ENCODE data around the gene C19orf73. TPM values are rescaled to one million over a fixed set of nuclear protein-coding genes. Genes with fewer than 3 reads are reported as not detected.

C19orf73 gene
- total RNA-seq, 1 donor: 0.36 TPM

DNA sequence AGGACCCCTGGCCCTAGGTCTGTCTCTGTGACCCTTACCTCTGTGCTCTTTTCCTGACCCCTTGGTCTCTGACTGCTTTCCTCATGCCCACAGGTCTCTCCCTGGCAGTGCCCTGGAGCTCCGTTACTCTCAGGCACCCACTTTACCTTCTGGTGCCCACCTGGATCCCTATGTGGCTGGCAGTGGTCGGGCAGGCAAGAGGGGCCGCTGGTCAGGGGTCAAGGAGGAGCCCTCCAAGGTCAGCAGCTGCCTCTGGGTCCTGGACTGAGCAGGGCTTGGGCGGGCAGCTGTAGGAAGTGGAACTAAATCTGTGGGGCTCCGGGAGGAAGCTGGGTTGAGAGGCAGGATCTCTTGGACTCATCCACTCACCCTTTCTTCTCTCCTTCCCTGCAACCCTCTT is 16.7 kb upstream of the C19orf73 start:
- peak; percentile 55 for DNase-seq (ENCODE audit: insufficient read length, low spot score, missing footprints)
- H3K79me2 ChIP-seq (ENCODE audit: insufficient read depth, low read length): no peaks in the 10 kb centered on the region
- H3K36me3 ChIP-seq (ENCODE audit: insufficient read depth, low read length): no peaks in the 10 kb centered on the region
- H3K27me3 ChIP-seq (ENCODE audit: insufficient read depth, low read length): no peaks in the 10 kb centered on the region
- H3K4me3 ChIP-seq (ENCODE audit: insufficient read depth, low read length): no peak overlapping the region
- no peak overlapping the region for H2AFZ ChIP-seq (ENCODE audit: low read length)
- no peak overlapping the region for H3K4me2 ChIP-seq (ENCODE audit: insufficient read depth, low read length)
- no peak overlapping the region for H3K27ac ChIP-seq (ENCODE audit: low read depth, low read length)
- no peaks in the 10 kb centered on the region for H3K9me3 ChIP-seq (ENCODE audit: low read depth, low read length)
- no peaks in the 10 kb centered on the region for H4K20me1 ChIP-seq (ENCODE audit: insufficient read depth, low read length)
- TF ChIP-seq, protein P1, sequence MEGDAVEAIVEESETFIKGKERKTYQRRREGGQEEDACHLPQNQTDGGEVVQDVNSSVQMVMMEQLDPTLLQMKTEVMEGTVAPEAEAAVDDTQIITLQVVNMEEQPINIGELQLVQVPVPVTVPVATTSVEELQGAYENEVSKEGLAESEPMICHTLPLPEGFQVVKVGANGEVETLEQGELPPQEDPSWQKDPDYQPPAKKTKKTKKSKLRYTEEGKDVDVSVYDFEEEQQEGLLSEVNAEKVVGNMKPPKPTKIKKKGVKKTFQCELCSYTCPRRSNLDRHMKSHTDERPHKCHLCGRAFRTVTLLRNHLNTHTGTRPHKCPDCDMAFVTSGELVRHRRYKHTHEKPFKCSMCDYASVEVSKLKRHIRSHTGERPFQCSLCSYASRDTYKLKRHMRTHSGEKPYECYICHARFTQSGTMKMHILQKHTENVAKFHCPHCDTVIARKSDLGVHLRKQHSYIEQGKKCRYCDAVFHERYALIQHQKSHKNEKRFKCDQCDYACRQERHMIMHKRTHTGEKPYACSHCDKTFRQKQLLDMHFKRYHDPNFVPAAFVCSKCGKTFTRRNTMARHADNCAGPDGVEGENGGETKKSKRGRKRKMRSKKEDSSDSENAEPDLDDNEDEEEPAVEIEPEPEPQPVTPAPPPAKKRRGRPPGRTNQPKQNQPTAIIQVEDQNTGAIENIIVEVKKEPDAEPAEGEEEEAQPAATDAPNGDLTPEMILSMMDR (IDR thresholded peaks at IDR 0.05; ENCODE audit: extremely low read depth, low read depth, low read length): no peak
- H3K4me1 ChIP-seq (ENCODE audit: insufficient read depth, low read length): no peaks in the 10 kb centered on the region

DNA sequence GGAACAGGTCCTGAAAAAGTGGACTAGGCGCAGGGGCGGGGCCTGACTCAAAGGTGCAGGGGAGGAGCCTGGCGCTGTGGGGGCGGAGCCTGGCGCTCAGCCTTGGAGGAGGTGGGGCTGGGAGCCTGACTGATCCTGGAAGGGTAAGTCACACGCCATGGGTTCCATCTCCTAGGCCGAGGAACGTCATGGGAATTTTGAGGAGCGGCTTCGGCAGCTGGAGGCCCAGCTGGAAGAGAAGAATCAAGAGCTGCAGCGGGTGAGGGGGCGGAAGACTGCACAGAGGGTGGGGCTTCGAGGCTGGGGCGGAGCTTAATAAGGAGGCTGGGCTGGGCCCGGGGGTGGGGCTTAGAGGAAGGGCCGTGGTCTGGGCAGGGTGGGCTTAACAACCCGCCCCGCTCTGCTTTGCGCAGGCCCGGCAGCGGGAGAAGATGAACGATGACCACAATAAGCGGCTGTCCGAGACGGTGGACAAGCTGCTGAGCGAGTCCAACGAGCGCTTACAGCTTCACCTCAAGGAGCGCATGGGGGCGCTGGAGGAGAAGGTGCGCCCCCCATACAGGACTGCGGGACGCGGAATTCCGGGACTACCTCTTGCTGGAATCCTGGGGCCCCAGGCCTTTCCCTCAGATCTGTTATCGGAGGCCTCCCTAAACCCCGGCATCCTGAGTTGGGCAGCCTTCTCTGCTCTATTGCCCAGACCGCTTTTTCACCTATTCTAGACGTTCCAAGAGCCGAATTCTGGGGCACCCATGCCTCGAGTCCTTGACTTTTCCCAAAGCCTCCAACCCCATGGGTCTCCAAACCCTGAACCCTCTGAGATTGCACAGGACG is 14.9 kb upstream of the C19orf73 start:
- H3K4me1 ChIP-seq (ENCODE audit: insufficient read depth, low read length): no peaks in the 10 kb centered on the region
- H3K4me3 ChIP-seq (ENCODE audit: insufficient read depth, low read length): peak overlapping the region; percentile 10
- no peak overlapping the region for H3K27ac ChIP-seq (ENCODE audit: low read depth, low read length)
- no peak overlapping the region for H2AFZ ChIP-seq (ENCODE audit: low read length)
- no peaks in the 10 kb centered on the region for H3K27me3 ChIP-seq (ENCODE audit: insufficient read depth, low read length)
- H3K4me2 ChIP-seq (ENCODE audit: insufficient read depth, low read length): no peak overlapping the region
- TF ChIP-seq, protein P1 (IDR thresholded peaks at IDR 0.05; ENCODE audit: extremely low read depth, low read depth, low read length): no peak
- no peaks in the 10 kb centered on the region for H3K79me2 ChIP-seq (ENCODE audit: insufficient read depth, low read length)
- H3K9me3 ChIP-seq (ENCODE audit: low read depth, low read length): no peaks in the 10 kb centered on the region
- H4K20me1 ChIP-seq (ENCODE audit: insufficient read depth, low read length): no peaks in the 10 kb centered on the region
- peak; percentile 92 for DNase-seq (ENCODE audit: insufficient read length, low spot score, missing footprints)
- H3K36me3 ChIP-seq (ENCODE audit: insufficient read depth, low read length): no peaks in the 10 kb centered on the region

DNA sequence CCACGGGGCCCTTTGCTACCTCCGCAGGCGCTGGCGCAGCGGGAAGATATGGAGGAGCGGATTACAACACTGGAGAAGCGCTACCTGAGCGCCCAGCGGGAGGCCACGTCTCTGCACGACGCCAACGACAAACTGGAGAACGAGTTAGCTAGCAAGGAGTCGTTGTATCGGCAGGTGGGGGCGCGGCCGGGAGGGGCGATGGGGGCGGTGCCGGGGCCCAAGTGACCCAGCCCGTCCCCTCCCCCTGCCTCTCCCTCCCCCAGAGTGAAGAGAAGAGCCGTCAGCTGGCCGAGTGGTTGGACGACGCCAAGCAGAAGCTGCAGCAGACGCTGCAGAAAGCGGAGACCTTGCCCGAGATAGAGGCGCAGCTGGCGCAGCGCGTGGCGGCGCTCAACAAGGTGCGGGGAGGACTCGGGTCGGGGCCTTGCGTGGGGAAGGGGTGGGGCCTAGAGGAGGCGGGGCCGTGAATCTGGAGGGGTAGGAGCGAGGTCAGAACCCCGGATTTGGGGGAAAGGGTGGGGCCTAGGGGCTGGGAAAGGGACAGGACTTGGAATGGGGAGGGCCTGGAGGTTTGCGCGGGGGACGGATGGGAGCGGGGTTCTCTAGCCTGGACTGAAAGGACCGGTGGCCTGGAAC is 14.1 kb upstream of the C19orf73 start:
- no peaks in the 10 kb centered on the region for H3K36me3 ChIP-seq (ENCODE audit: insufficient read depth, low read length)
- peak; percentile 44 for DNase-seq (ENCODE audit: insufficient read length, low spot score, missing footprints)
- no peak overlapping the region for H3K4me2 ChIP-seq (ENCODE audit: insufficient read depth, low read length)
- no peak overlapping the region for H3K27ac ChIP-seq (ENCODE audit: low read depth, low read length)
- H3K79me2 ChIP-seq (ENCODE audit: insufficient read depth, low read length): no peaks in the 10 kb centered on the region
- H3K4me1 ChIP-seq (ENCODE audit: insufficient read depth, low read length): no peaks in the 10 kb centered on the region
- H3K4me3 ChIP-seq (ENCODE audit: insufficient read depth, low read length): no peak overlapping the region
- H3K27me3 ChIP-seq (ENCODE audit: insufficient read depth, low read length): no peaks in the 10 kb centered on the region
- TF ChIP-seq, protein P1 (IDR thresholded peaks at IDR 0.05; ENCODE audit: extremely low read depth, low read depth, low read length): no peak
- H2AFZ ChIP-seq (ENCODE audit: low read length): no peak overlapping the region
- no peaks in the 10 kb centered on the region for H4K20me1 ChIP-seq (ENCODE audit: insufficient read depth, low read length)
- no peaks in the 10 kb centered on the region for H3K9me3 ChIP-seq (ENCODE audit: low read depth, low read length)

DNA sequence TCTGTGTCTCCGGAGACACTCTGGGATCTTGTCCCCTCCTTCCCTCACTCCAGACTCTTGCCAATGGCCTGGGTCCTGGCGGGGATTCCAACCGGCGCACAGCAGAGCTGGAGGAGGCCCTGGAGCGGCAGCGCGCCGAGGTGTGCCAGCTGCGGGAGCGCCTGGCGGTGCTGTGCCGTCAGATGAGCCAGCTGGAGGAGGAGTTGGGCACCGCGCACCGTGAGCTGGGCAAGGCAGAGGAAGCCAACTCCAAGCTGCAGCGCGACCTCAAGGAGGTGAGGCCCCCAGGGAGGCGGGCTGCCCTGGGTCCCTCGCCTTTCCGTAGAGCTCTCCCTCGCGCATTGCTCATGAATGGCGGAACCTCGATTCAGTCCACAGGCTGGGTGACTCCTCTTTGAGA is 11.4 kb upstream of the C19orf73 start:
- no peaks in the 10 kb centered on the region for H3K9me3 ChIP-seq (ENCODE audit: low read depth, low read length)
- H3K36me3 ChIP-seq (ENCODE audit: insufficient read depth, low read length): no peaks in the 10 kb centered on the region
- no peak overlapping the region for H3K4me3 ChIP-seq (ENCODE audit: insufficient read depth, low read length)
- TF ChIP-seq, protein P1 (IDR thresholded peaks at IDR 0.05; ENCODE audit: extremely low read depth, low read depth, low read length): no peak
- H2AFZ ChIP-seq (ENCODE audit: low read length): no peak overlapping the region
- no peaks in the 10 kb centered on the region for H4K20me1 ChIP-seq (ENCODE audit: insufficient read depth, low read length)
- DNase-seq (ENCODE audit: insufficient read length, low spot score, missing footprints): no peak
- peaks cover 4% of the 10 kb centered on the region for H3K4me1 ChIP-seq (ENCODE audit: insufficient read depth, low read length)
- no peak overlapping the region for H3K27ac ChIP-seq (ENCODE audit: low read depth, low read length)
- H3K27me3 ChIP-seq (ENCODE audit: insufficient read depth, low read length): no peaks in the 10 kb centered on the region
- H3K79me2 ChIP-seq (ENCODE audit: insufficient read depth, low read length): no peaks in the 10 kb centered on the region
- no peak overlapping the region for H3K4me2 ChIP-seq (ENCODE audit: insufficient read depth, low read length)

Measured in osteoblast (primary cell).